IPS-20b (cell line): ENCODE results near the gene DHRS4.

Source experiments
- H3K27ac ChIP-seq: one replicate; pipeline ENCODE4 v1.5.1; 2013; ENCODE audit warnings: low read length
- H3K27me3 ChIP-seq: 2 replicates; pipeline ENCODE4 v1.6.1; 2013; ENCODE audit warnings: mild to moderate bottlenecking, low read length, inconsistent platforms; ENCODE audit not compliant: insufficient read depth
- H3K36me3 ChIP-seq: 2 replicates; pipeline ENCODE4 v1.6.1; 2013; ENCODE audit warnings: low read depth, mild to moderate bottlenecking, inconsistent platforms, low read length, moderate library complexity; ENCODE audit not compliant: insufficient read depth
- H3K4me1 ChIP-seq: 2 replicates; pipeline ENCODE4 v1.6.1; 2013; ENCODE audit warnings: mild to moderate bottlenecking, control low read depth, inconsistent platforms, low read length, moderate library complexity; ENCODE audit not compliant: insufficient read depth
- H3K4me3 ChIP-seq: 2 replicates; pipeline ENCODE4 v1.5.1; 2013; ENCODE audit warnings: mild to moderate bottlenecking, low read length, inconsistent platforms
- H3K9ac ChIP-seq: 2 replicates; pipeline ENCODE4 v1.6.1; 2013; ENCODE audit warnings: low read depth, mild to moderate bottlenecking, inconsistent platforms, low read length, moderate library complexity
- H3K9me3 ChIP-seq: 2 replicates; pipeline ENCODE4 v1.6.1; 2013; ENCODE audit warnings: mild to moderate bottlenecking, low read depth, low read length, inconsistent platforms; ENCODE audit not compliant: insufficient read depth

The DHRS4 gene

DNA sequence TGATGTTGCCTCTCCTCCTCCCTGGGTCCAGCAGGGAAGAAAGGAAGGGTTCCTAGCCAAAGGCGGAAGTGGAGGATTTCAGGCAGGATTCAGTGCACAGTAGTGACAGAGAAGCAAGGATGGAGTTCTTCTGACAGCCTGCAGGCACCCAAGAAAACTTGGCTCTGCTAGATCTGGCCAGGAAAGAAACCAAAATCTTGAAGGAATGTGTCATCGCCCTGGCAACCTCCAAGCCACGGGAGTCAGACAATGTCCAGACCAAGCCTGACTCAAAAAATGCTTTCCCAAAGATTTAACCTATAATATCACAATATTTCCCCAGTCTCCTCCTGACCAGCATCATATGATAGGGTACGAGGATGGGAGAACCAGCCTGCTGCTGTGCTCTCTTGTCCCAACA is 22.8 kb upstream of the DHRS4 start:
- H3K4me1 ChIP-seq = no peaks in the 10 kb centered on the region
- H3K9me3 ChIP-seq = no peaks in the 10 kb centered on the region
- H3K36me3 ChIP-seq = no peaks in the 10 kb centered on the region
- H3K27me3 ChIP-seq = no peaks in the 10 kb centered on the region
- H3K4me3 ChIP-seq = no peak overlapping the region
- no peak overlapping the region for H3K9ac ChIP-seq
- H3K27ac ChIP-seq = no peak overlapping the region

DNA sequence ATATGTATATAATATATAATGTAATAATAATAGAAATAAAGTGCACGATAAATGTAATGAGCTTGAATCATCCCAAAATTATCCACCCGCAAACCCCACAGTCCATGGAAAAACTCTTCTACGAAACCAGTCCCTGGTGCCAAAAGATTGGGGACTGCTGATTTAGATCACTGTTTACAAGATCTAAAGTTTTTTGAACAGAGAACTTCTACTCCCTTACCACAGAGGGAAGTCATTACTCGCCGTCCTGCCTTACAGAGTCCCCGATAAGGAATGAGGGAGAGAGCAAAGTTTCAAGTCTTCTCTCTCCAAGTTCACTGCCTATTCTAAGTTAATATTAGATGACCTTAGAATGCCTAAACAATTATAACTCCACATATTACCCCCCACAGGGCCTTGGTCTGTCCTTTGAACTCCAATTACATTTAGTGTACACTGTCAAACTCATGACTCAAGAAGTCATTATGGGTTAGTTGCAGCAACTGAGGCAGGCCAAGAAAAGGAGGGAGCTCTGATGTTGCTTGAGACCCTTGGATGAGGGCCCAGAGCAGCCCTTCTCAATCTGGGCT is 21.8 kb upstream of the DHRS4 start:
- no peaks in the 10 kb centered on the region for H3K4me1 ChIP-seq
- H3K36me3 ChIP-seq = no peaks in the 10 kb centered on the region
- H3K9me3 ChIP-seq = no peaks in the 10 kb centered on the region
- H3K4me3 ChIP-seq = no peak overlapping the region
- H3K27me3 ChIP-seq = no peaks in the 10 kb centered on the region
- H3K27ac ChIP-seq = no peak overlapping the region
- no peak overlapping the region for H3K9ac ChIP-seq

GRCh38 chr14:23932639-23933038 is 20.9 kb upstream of the DHRS4 start:
- no peak overlapping the region for H3K4me3 ChIP-seq
- no peak overlapping the region for H3K27ac ChIP-seq

DNA sequence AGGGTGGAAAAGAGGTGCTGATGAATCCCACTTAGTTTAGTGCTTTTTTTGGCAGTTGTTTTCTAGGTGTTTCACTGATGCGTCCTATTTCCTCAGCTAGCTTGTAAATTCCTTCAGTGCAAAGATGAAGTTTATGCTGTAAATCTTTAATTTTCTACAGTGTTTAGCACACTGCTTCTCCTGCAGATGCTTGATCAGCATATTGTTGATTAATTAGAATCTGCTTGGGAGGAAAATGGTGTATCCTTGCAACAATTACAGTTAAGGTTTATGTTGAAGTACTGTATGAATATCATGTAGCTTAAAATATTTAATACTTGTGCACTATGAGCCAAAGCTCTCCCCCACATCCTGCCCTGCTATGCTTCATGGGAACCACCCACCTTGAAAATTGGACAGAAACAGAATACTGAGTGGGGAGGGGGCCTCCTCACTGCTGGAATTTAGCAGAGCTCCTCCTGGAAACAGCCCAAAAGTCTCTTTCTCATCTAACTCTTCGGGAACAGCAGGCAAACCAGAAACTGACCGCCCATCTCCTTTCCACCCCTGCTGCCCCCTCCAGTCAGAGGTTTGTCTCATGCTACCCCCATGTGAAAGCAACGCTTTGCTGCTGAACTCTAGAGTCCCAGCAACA is 20.3 kb upstream of the DHRS4 start:
- Histone ChIP-seq H3K27me3 (no peaks in the 10 kb centered on the region), H3K36me3 (no peaks in the 10 kb centered on the region), H3K9ac (no peak overlapping the region)

More at GRCh38 chr14:23932639-23933038, 20.9 kb upstream of the DHRS4 start:
- H3K4me1 ChIP-seq = no peaks in the 10 kb centered on the region
- no peaks in the 10 kb centered on the region for H3K27me3 ChIP-seq
- H3K9me3 ChIP-seq = no peaks in the 10 kb centered on the region
- H3K9ac ChIP-seq = no peak overlapping the region
- H3K36me3 ChIP-seq = no peaks in the 10 kb centered on the region

DNA sequence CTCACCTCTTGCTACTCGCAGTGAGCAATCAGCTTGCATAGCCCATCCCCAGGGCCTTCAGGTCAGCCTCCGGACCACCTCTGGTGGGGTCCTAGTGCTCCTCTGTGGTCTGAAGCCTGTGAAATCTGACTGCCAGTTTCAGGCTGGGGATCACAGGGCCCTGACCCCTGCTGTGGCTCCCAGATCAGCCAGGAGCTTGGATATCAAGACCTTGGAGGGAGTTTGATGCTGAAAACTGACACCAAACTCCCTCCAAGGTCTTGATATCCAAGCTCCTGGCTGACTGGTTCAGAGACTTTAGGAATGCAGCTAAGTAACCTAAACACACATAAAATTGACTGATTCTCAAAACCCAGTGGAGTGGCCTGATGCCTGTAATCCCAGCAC is 19.8 kb upstream of the DHRS4 start:
- no peaks in the 10 kb centered on the region for H3K27me3 ChIP-seq
- H3K9ac ChIP-seq = no peak overlapping the region
- no peak overlapping the region for H3K27ac ChIP-seq
- no peak overlapping the region for H3K4me3 ChIP-seq
- H3K4me1 ChIP-seq = no peaks in the 10 kb centered on the region
- H3K9me3 ChIP-seq = no peaks in the 10 kb centered on the region
- no peaks in the 10 kb centered on the region for H3K36me3 ChIP-seq

More for the DNA sequence above, 20.3 kb upstream of the DHRS4 start:
- H3K27ac ChIP-seq = no peak overlapping the region
- H3K4me1 ChIP-seq = no peaks in the 10 kb centered on the region
- no peaks in the 10 kb centered on the region for H3K9me3 ChIP-seq
- no peak overlapping the region for H3K4me3 ChIP-seq

DNA sequence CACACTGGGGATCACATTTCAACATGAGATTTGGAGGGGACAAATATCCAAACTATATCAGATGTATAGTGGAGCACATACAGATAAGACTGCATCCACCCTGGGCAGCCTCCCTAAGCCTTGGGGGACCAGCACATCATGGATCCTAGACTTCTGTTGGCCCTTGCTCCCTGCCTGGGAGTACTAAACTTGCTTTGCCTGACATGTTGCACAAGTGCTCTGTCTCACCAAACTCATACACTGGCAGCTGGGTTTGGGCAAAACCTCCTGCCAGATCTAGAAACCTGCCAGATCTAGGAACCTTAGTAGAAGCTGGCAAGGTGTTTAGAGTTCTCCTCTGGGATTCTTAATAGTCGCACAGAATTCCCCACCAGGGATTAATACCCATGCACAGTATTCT is 18.4 kb upstream of the DHRS4 start:
- Histone ChIP-seq H3K4me1 (no peaks in the 10 kb centered on the region), H3K9ac (no peak overlapping the region), H3K27ac (no peak overlapping the region), H3K4me3 (no peak overlapping the region), H3K36me3 (no peaks in the 10 kb centered on the region), H3K9me3 (no peaks in the 10 kb centered on the region), H3K27me3 (no peaks in the 10 kb centered on the region)

GRCh38 chr14:23936084-23936829 is 17.3 kb upstream of the DHRS4 start:
- Histone ChIP-seq H3K36me3 (no peaks in the 10 kb centered on the region), H3K4me3 (no peak overlapping the region), H3K27me3 (no peaks in the 10 kb centered on the region), H3K9ac (no peak overlapping the region), H3K9me3 (no peaks in the 10 kb centered on the region), H3K27ac (no peak overlapping the region), H3K4me1 (no peaks in the 10 kb centered on the region)

DNA sequence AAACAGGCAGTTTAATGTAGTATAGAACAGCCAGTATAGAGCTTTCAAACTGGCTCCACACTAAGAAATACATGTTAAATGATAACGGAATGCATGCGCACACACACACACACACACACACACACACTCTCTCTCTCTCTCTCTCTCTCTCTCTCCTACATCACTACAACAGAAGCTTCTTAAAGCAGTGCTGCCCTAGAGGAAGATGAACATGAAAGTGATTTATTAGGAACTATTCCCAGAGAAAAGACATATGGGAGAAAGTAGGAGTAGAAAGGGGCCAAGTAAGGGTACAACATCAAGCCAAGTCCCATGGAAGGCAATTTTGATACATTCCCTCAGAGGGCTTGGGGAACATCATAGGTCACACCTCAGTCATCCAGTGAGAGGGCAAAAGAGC is 16.4 kb upstream of the DHRS4 start:
- Histone ChIP-seq H3K36me3 (no peaks in the 10 kb centered on the region), H3K9me3 (no peaks in the 10 kb centered on the region), H3K4me3 (no peak overlapping the region), H3K4me1 (no peaks in the 10 kb centered on the region), H3K27ac (no peak overlapping the region), H3K27me3 (no peaks in the 10 kb centered on the region), H3K9ac (no peak overlapping the region)

- H3K4me3 ChIP-seq = no peak overlapping the region
- no peak overlapping the region for H3K27ac ChIP-seq
- H3K9me3 ChIP-seq = no peaks in the 10 kb centered on the region
- no peaks in the 10 kb centered on the region for H3K36me3 ChIP-seq
- H3K4me1 ChIP-seq = no peaks in the 10 kb centered on the region
- no peaks in the 10 kb centered on the region for H3K27me3 ChIP-seq
- no peak overlapping the region for H3K9ac ChIP-seq
Observed at GRCh38 chr14:23938823-23939222, 14.7 kb upstream of the DHRS4 start.

GRCh38 chr14:23939607-23940326 is 13.8 kb upstream of the DHRS4 start:
- no peaks in the 10 kb centered on the region for H3K36me3 ChIP-seq
- H3K27ac ChIP-seq = no peak overlapping the region
- no peaks in the 10 kb centered on the region for H3K4me1 ChIP-seq
- H3K4me3 ChIP-seq = no peak overlapping the region
- no peak overlapping the region for H3K9ac ChIP-seq
- no peaks in the 10 kb centered on the region for H3K27me3 ChIP-seq
- no peaks in the 10 kb centered on the region for H3K9me3 ChIP-seq

DNA sequence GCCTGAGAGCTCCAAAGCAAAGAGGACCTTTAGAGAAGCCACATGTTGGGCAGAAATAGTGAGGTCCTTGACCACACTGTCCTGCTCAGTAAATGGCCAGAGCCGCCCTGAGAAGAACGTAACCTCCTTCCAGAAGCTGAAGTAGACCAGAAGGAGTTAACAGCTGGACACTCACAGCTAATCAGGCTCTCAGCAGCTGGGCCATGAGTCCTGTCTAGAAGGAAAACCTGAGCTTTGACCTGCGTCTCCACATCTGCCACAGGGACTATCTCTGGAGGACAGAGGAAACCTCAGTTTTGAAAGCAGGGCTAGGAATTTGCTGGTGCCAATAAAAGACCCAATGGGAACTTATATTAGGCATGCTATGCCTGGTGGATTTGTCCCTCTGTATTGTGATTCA is 12.3 kb upstream of the DHRS4 start:
- Histone ChIP-seq H3K4me3 (no peak overlapping the region), H3K27ac (no peak overlapping the region), H3K9me3 (no peaks in the 10 kb centered on the region), H3K27me3 (no peaks in the 10 kb centered on the region), H3K36me3 (no peaks in the 10 kb centered on the region), H3K9ac (no peak overlapping the region), H3K4me1 (no peaks in the 10 kb centered on the region)
